T-helper 2 cell (primary cell): Measurements from ENCODE around the gene CLRN2.

ENCODE experiments used
- DNase-seq, 5 experiments: peaks; one replicate each; pipeline versions ENCODE4 v3.0.0 to v3.0.0-alpha.2; 2012 to 2022
- total RNA-seq, 2 donors: gene quantifications; one replicate each; lab custom pipeline; 2026; lab: John Stamatoyannopoulos, UW

The CLRN2 gene
- total RNA-seq = 0 reads per million in 2 donors

GRCh38 chr4:17514865-17515264 lies at the start of gene CLRN2:
Gene CLRN2 (plus strand): TSS chr4:17515165. CDS start chr4:17515267, 102 bp downstream.
- DNase-seq = no peak

GRCh38 chr4:17468619-17469221 lies 46.2 kb upstream of the CLRN2 start:
- no peak for DNase-seq

GRCh38 chr4:17469931-17470674 lies 44.9 kb upstream of the CLRN2 start:
- no peak for DNase-seq

- DNase-seq = no peak
Observed at GRCh38 chr4:17475481-17475880, 39.5 kb upstream of the CLRN2 start.

DNA sequence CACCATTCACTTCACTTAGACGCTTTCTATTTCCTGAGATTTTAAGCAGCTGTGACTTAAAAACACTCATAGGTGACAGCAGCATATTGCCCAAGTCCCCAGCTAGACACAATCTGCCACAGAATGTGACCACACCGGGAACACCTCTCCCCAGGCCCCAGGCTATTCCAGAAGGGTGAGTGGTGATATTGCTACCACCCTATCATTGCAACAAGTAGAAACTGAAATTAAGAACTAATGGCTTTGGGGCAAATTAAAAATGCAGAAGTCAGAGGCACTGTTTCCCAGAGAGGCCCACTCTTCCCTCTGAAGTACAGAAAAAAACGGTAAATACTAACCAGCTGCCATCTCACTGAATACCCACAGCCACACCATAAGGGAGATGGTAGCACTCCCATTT lies 38.1 kb upstream of the CLRN2 start:
- no peak for DNase-seq

GRCh38 chr4:17477774-17478472 lies 37.0 kb upstream of the CLRN2 start:
- DNase-seq = no peak

GRCh38 chr4:17480210-17480927 lies 34.6 kb upstream of the CLRN2 start:
- no peak for DNase-seq

DNA sequence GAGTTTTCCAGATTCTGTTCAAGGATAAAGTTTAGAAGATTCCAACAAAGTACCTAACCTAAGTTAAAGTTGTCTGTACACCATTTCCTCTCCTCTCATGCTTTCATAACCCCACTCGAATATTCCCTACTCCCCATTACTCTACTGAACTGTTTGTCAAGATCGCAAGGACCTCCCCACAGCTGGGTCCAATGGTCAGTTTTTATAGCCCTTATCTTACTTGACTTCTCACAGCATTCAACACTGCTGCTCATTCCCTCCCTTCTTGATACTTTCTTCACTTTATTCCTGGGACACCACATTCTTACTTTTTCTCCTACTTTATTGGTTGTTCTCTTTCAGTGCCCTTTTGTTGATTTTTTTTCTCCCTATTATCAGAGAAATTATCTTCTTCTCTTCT lies 34.0 kb upstream of the CLRN2 start:
- DNase-seq = no peak

- no peak for DNase-seq
Observed at GRCh38 chr4:17482716-17483115, 32.2 kb upstream of the CLRN2 start.

GRCh38 chr4:17489123-17489522 lies 25.8 kb upstream of the CLRN2 start:
- no peak for DNase-seq

DNA sequence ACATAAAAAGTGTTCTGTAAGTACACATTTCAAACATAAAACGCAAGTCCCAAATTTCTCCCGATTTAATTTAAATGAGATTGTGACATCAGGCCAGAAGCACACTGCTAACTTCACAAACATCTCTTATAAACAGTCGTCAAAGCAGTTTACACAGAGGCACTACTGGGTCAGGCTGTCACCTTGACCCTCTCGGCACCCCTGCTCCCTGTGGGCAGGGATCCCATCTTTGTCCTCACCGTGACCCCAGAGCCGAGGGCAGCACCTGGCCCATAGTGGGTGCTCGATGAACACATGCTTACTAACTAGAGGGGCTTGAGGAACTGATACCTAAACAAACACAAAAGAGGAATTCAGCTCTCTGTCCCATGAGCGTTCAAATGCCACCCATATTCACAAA lies 25.2 kb upstream of the CLRN2 start:
- DNase-seq = no peak

GRCh38 chr4:17490575-17491059 lies 24.3 kb upstream of the CLRN2 start:
- DNase-seq = peak in 1 of 5 experiments; percentile 14

DNA sequence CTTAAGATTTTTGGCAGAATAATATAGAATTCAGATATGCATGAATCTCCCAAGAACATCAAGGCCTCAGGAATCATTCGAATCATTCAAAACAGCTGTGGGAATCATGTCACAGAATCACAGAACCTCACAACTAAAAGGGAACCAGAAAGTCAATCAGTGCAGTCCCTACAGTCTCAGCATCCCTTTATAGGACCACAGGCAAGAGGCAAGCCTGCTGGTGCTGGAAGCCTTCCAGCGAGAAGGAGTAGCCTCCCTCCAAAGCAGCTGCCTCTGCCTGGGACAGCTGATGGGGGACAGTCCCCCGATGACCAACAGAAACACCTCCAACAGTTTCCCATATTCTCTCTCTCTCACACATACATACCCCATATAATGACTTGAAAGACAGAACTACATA lies 23.8 kb upstream of the CLRN2 start:
- no peak for DNase-seq

DNA sequence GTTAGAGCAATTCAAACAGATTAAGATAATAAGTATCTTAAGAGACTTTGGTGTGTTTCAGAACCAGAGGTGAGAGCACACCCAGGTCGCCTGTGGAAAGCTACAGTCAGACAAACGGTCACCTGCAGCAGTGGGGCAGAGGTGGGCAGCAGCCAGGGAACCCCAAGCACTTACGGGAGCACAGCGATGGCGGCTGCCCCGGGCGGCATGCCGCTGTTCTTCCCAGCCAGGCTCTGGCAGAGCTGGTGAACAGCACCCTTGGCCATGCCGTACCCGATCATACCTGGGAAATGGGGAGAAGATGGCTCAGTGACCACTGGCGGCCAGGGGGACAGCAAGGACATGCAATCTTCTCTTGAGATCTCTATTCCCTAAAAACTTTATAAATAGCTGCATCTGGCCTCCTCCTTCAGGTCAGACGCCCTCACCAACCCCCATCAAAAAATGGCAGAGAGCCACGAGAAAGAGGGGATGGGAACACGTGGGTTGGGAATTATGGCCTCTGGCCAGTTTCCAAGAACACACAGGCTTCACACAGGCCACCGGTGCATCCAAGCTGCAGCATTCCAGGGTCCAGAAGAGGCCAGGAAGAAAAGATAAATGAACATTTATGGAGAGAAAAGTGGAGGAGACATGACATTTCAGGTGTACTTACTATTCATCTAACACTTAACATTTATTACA lies 22.8 kb upstream of the CLRN2 start:
- DNase-seq = no peak

- DNase-seq = no peak
Observed at GRCh38 chr4:17492876-17493275, 22.1 kb upstream of the CLRN2 start.

GRCh38 chr4:17493619-17494018 lies 21.3 kb upstream of the CLRN2 start:
- DNase-seq = no peak

DNA sequence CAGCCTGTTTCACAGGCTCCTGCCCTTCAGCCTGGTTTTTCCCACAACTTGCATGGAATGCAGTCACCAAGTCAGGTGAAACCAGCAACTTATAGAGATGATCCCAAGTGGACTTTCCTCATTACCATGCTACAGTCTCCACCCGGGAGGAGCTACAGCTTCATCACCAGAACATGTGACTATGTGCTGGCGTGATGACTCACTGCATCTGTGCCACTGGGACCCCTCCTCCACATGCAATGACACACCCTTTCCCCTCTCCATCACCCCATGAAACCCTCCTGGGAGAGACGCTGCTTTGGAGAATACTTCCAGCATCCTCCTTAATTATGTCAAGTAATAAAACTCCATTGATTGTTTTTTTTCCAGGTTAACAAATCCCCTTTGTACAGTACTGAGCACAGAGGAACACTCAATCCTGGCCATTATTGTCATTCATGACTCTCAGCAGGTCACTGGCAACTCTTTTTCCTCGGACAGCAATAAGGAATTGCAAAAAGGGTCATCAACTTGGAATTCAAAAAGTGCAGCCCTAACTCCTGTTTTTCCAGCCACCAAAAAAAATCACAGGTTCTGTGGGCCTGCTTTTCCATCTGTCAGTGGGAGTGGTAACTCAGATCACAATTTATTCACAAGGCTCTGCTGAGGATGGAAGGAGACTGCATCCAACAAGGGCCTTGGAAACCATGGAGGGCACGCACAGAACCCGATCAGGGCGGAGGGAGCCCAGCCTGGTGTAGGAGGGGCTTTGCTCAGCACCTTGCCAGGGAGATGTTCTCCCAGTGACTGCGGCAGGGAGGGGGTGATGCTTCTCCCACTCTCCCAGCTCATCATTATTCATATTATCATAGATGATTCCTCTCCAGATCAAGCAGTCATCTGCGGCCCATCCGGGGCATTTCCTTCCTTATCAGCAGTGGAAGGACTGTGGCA lies 20.4 kb upstream of the CLRN2 start:
- DNase-seq = no peak

DNA sequence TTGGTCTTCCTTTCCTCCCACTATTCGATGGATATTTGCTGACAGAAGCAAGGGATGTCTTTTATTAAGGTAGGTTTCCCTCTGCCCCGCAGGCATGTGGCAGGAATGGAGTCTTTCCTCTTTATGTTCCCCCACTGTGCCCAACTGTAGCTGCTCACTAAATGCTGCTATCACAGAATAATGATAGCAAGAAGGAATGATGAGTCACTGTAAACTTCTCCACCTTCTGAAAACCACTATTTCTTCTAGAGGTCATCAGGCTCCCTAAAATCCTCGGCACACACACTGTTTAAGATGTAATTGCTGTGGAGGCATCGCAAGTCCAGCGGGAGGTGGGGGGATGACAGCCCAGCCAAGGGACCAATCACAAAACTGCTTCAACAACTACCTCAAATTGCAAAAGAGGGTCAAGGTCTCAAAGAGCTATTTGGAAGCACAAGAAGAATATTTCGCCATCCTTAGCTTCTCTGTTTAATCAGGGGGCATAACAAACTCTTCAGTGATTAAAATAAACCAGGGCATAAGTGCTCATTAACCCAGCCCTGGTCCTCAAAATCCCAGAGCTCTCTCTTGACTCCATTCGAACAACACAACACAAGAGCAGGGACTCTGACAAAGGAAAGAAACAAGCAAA lies 17.0 kb upstream of the CLRN2 start:
- no peak for DNase-seq

GRCh38 chr4:17500574-17500973 lies 14.4 kb upstream of the CLRN2 start:
- DNase-seq = peak in 1 of 5 experiments; percentile 11

DNA sequence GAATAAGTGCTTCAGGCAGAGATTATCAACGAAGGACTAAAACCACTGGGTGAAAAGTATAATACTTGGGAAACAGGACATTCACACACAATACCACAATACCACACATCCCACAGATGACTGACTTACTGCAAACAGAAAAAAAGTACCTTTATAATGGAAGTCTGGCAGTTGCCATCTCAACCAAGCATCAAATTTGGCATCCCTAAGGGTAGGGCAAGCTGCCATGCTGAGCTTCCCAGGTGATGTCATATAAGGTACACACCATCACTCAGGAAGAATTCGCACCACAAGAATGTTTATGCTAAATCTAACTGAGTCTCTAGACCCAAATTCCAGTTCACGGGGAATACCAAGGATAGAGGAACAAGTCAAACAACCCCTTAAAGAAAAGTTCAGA lies 12.2 kb upstream of the CLRN2 start:
- no peak for DNase-seq

- DNase-seq = no peak
Observed at GRCh38 chr4:17504081-17504480, 10.9 kb upstream of the CLRN2 start.
